ENCODE results near the gene USP49. TPM values are rescaled to one million over a fixed set of nuclear protein-coding genes. Genes with fewer than 3 reads are reported as not detected.

Gene USP49
- total and polyA plus RNA-seq, 2 experiments from 2014 or later: 5.0 to 8.5 TPM

DNA sequence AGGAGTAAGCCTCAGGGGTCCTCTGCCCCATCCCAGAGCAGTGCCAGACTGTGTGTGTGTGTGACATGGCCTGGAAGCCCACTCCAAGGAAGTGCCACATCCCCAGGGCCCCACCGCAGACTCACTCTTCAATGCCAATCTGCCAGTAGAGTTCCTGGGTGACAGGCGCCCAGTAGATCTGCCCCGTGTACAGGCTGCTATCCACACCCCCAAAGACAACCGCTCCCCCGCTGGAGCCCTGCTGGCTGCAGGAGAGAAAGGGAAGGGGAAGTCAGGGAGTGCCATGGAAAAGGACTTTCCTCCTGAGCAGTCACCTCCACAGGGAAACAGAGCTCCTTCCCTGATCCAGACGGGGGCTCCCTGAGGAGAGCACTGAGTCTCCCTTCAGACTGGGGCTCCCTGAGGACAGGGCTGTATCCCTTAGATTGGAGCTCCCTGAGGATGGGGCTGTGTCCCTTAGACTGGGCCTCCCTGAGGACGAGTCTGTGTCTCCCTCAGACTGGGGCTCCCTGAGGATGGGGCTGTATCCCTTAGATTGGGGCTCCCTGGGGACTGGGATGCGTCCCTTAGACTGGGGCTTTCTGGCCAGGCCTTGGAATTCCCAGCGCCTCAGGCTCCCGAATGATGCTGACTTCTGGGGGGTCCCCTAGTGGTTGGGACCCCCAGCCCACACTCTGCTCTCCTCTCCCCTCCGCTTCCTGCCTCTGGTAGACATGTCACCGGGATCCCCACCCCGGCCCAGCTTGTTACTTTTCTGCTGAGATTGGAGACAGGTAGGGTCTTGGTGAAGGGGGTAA, 154.6 kb downstream of the USP49 start:
- Histone ChIP-seq H3K4me1 (ENCODE audit: low read depth) (peaks cover 4% of the 10 kb centered on the region), H3K27me3 (no peaks in the 10 kb centered on the region), H3K9me3 (ENCODE audit: low read depth) (no peaks in the 10 kb centered on the region), H3K27ac (no peak overlapping the region), H3K36me3 (no peaks in the 10 kb centered on the region), H3K4me3 (no peak overlapping the region)
- DNase-seq (ENCODE audit: low read depth in 1 of 2, low spot score in 1 of 2): no peak
- TF ChIP-seq, protein P1, sequence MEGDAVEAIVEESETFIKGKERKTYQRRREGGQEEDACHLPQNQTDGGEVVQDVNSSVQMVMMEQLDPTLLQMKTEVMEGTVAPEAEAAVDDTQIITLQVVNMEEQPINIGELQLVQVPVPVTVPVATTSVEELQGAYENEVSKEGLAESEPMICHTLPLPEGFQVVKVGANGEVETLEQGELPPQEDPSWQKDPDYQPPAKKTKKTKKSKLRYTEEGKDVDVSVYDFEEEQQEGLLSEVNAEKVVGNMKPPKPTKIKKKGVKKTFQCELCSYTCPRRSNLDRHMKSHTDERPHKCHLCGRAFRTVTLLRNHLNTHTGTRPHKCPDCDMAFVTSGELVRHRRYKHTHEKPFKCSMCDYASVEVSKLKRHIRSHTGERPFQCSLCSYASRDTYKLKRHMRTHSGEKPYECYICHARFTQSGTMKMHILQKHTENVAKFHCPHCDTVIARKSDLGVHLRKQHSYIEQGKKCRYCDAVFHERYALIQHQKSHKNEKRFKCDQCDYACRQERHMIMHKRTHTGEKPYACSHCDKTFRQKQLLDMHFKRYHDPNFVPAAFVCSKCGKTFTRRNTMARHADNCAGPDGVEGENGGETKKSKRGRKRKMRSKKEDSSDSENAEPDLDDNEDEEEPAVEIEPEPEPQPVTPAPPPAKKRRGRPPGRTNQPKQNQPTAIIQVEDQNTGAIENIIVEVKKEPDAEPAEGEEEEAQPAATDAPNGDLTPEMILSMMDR (IDR thresholded peaks at IDR 0.05; ENCODE audit: low read depth, low read length): no peak

Other genes with a start within 250 kb of the USP49 start
- gene TFEB, start 159.8 kb downstream of the USP49 start, total RNA-seq: 25.8 and 41.0 TPM in 2 replicates
- gene TFEB, start 159.8 kb downstream of the USP49 start, polyA plus RNA-seq: 34.0 and 57.8 TPM in 2 replicates
- gene PGC, start 148.0 kb downstream of the USP49 start, total RNA-seq: not detected in 2 replicates
- 0.10 TPM in 1 of 2 replicates, not detected in the other for gene PGC, start 148.0 kb downstream of the USP49 start, polyA plus RNA-seq
- 24.7 and 25.9 TPM in 2 replicates for gene FRS3, start 115.5 kb downstream of the USP49 start, total RNA-seq
- gene FRS3, start 115.5 kb downstream of the USP49 start, polyA plus RNA-seq: 25.3 and 31.6 TPM in 2 replicates
- gene PRICKLE4, start 114.6 kb downstream of the USP49 start, total RNA-seq: 1.9 and 22.5 TPM in 2 replicates
- gene PRICKLE4, start 114.6 kb downstream of the USP49 start, polyA plus RNA-seq: 6.4 and 9.3 TPM in 2 replicates
- gene TOMM6, start 107.7 kb downstream of the USP49 start, total RNA-seq: 113 and 153 TPM in 2 replicates
- gene TOMM6, start 107.7 kb downstream of the USP49 start, polyA plus RNA-seq: 198 and 232 TPM in 2 replicates
- 18.0 and 18.5 TPM in 2 replicates for gene MED20, start 25.8 kb upstream of the USP49 start, total RNA-seq
- 28.1 and 30.2 TPM in 2 replicates for gene MED20, start 25.8 kb upstream of the USP49 start, polyA plus RNA-seq
- gene BYSL, start 26.1 kb upstream of the USP49 start, total RNA-seq: 18.3 and 32.6 TPM in 2 replicates
- gene BYSL, start 26.1 kb upstream of the USP49 start, polyA plus RNA-seq: 30.7 and 40.2 TPM in 2 replicates
- gene CCND3, start 46.4 kb upstream of the USP49 start, total RNA-seq: 20.0 and 21.1 TPM in 2 replicates
- gene CCND3, start 46.4 kb upstream of the USP49 start, polyA plus RNA-seq: 23.9 and 43.1 TPM in 2 replicates
- gene TAF8, start 155.1 kb upstream of the USP49 start, total RNA-seq: 26.7 and 31.6 TPM in 2 replicates
- gene TAF8, start 155.1 kb upstream of the USP49 start, polyA plus RNA-seq: 18.3 and 25.8 TPM in 2 replicates
- gene C6orf132, start 247.2 kb upstream of the USP49 start, total RNA-seq: 1.7 and 2.7 TPM in 2 replicates
- 0.49 and 0.56 TPM in 2 replicates for gene C6orf132, start 247.2 kb upstream of the USP49 start, polyA plus RNA-seq

All from cardiac muscle cell (in vitro differentiated cells and primary cell).